ENCODE measurements around the gene TMEFF1.

- no peak for TF ChIP-seq CTCF (conservative IDR thresholded peaks at IDR 0.05)
- no peak for TF ChIP-seq ZFX (IDR thresholded peaks at IDR 0.05)
These were observed 42.9 kb downstream of the TMEFF1 start for GRCh38 chr9:100515578-100516494.

Measured in C4-2B (cell line).